Mammary epithelial cell (primary cell): Measurements from ENCODE around the gene SEMA4D.

ENCODE experiments used
- EZH2 ChIP-seq: IDR thresholded peaks from 2 replicates; pipeline ENCODE4 v1.6.1; 2012; ENCODE audit warnings: low read length, inconsistent platforms, borderline replicate concordance
- TF ChIP-seq, protein P1 (sequence below), 2 donors: IDR thresholded peaks in 1 of 2; conservative IDR thresholded peaks in 1 of 2; 2 replicates each; pipeline ENCODE4 v1.5.1; 2011 to 2012; ENCODE audit warnings: inconsistent platforms in 2 of 2, low read length in 2 of 2, mild to moderate bottlenecking in 2 of 2, control low read depth in 1 of 2, low read depth in 1 of 2; ENCODE audit not compliant: insufficient read depth in 1 of 2; ENCODE audit errors: extremely low read depth in 1 of 2

DNA sequence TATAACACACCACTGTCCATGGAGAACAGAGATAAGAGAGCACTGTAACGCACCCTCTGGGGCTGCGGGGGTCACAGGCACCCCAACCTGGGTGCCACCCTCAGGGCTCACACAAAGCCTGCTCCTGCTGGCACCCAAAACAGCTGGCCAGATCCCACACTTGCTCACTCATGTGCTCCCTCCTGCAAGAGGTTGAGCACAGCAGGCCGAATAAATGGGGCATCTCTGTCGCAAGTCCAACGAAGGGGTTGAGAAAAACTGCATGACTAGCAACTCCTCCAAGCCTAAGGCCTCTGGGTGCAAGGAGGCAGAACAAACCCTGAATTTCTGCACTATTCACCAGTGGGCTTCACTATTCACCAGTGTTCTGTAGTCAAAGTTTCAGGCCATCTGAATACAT, 99.3 kb downstream of the SEMA4D start:
- TF ChIP-seq, protein P1, sequence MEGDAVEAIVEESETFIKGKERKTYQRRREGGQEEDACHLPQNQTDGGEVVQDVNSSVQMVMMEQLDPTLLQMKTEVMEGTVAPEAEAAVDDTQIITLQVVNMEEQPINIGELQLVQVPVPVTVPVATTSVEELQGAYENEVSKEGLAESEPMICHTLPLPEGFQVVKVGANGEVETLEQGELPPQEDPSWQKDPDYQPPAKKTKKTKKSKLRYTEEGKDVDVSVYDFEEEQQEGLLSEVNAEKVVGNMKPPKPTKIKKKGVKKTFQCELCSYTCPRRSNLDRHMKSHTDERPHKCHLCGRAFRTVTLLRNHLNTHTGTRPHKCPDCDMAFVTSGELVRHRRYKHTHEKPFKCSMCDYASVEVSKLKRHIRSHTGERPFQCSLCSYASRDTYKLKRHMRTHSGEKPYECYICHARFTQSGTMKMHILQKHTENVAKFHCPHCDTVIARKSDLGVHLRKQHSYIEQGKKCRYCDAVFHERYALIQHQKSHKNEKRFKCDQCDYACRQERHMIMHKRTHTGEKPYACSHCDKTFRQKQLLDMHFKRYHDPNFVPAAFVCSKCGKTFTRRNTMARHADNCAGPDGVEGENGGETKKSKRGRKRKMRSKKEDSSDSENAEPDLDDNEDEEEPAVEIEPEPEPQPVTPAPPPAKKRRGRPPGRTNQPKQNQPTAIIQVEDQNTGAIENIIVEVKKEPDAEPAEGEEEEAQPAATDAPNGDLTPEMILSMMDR (conservative IDR thresholded peaks at IDR 0.05 in 1 of 2, IDR thresholded peaks at IDR 0.05 in 1 of 2; ENCODE audit: extremely low read depth in 1 of 2, insufficient read depth in 1 of 2, low read depth in 1 of 2, low read length in 2 of 2) = no peak
- TF ChIP-seq EZH2 = no peak
